Caki2 (cell line): ENCODE measurements around the gene INPP5J. TPM values are rescaled to one million over a fixed set of nuclear protein-coding genes. Genes with fewer than 3 reads are reported as not detected.

Source experiments
- DNase-seq: peaks from one replicate; pipeline ENCODE4 v3.0.0-alpha.2; 2015; ENCODE audit warnings: low read depth
- in situ Hi-C: cut with HindIII; loops from 2 replicates; pipeline ENCODE4 v1.10.0; 2016; ENCODE audit warnings: low sequenced_read_pairs, low pct_unique_long_range_greater_than_20kb, mixed read lengths
- total RNA-seq: library from RNA; depleted of rRNA; stranded (reverse); fragments of >200 nt; shearing (Covaris generic); gene quantifications from 2 replicates; pipeline ENCODE4 v1.2.3, GENCODE V29; 2014; ENCODE audit warnings: low replicate concordance

The INPP5J gene
- total RNA-seq, 1 experiment from 2014 or later = 0.91 TPM

- no peak for DNase-seq
- in situ Hi-C loops = no loop called here
These were observed 16.3 kb downstream of the INPP5J start for GRCh38 chr22:31139066-31139465.

GRCh38 chr22:31139866-31140716 lies 17.3 kb downstream of the INPP5J start, which contains the start of gene PLA2G3:
TSS of gene PLA2G3 (minus strand) at chr22:31140508. CDS start at chr22:31140354, 154 bp downstream.
- no peak for DNase-seq

GRCh38 chr22:31140746-31141145 lies 18.0 kb downstream of the INPP5J start:
- DNase-seq = no peak
- in situ Hi-C loops = no loop called here

More at GRCh38 chr22:31139866-31140716, 17.3 kb downstream of the INPP5J start, which contains the start of gene PLA2G3:
- in situ Hi-C loops = no loop called here

- in situ Hi-C loops = no loop called here
- DNase-seq = no peak
These were observed 18.8 kb downstream of the INPP5J start for GRCh38 chr22:31141551-31141950.

GRCh38 chr22:31142285-31142684 lies 19.5 kb downstream of the INPP5J start:
- no peak for DNase-seq

GRCh38 chr22:31143038-31143437 lies 20.3 kb downstream of the INPP5J start:
- DNase-seq = no peak
- in situ Hi-C loops = no loop called here

More at GRCh38 chr22:31142285-31142684, 19.5 kb downstream of the INPP5J start:
- in situ Hi-C loops = no loop called here

GRCh38 chr22:31143537-31143936 lies 20.8 kb downstream of the INPP5J start:
- no peak for DNase-seq
- in situ Hi-C loops = no loop called here

GRCh38 chr22:31144223-31144622 lies 21.5 kb downstream of the INPP5J start:
- in situ Hi-C loops = no loop called here
- DNase-seq = no peak

- in situ Hi-C loops = no loop called here
- no peak for DNase-seq
These were observed 25.7 kb downstream of the INPP5J start for GRCh38 chr22:31148488-31148887.

GRCh38 chr22:31148953-31149627 lies 26.3 kb downstream of the INPP5J start:
- in situ Hi-C loops = no loop called here
- DNase-seq = peak; percentile 57

GRCh38 chr22:31150615-31151014 lies 27.8 kb downstream of the INPP5J start:
- in situ Hi-C loops = no loop called here
- no peak for DNase-seq

- no peak for DNase-seq
- in situ Hi-C loops = no loop called here
These were observed 29.1 kb downstream of the INPP5J start for GRCh38 chr22:31151872-31152271.

- DNase-seq = no peak
- in situ Hi-C loops = no loop called here
These were observed 30.6 kb downstream of the INPP5J start for GRCh38 chr22:31153357-31153756.

- in situ Hi-C loops = no loop called here
- no peak for DNase-seq
These were observed 32.2 kb downstream of the INPP5J start for GRCh38 chr22:31154975-31155374.

GRCh38 chr22:31155422-31155821 lies 32.7 kb downstream of the INPP5J start:
- DNase-seq = no peak
- in situ Hi-C loops = no loop called here

GRCh38 chr22:31160328-31160978 lies 37.7 kb downstream of the INPP5J start:
- in situ Hi-C loops = no loop called here
- peak; percentile 42 for DNase-seq

- no peak for DNase-seq
- in situ Hi-C loops = no loop called here
These were observed 38.6 kb downstream of the INPP5J start for GRCh38 chr22:31161386-31161785.

- in situ Hi-C loops = no loop called here
- DNase-seq = peak; percentile 75
These were observed 39.4 kb downstream of the INPP5J start for GRCh38 chr22:31162015-31162765.
